GM19324 (cell line): ENCODE data around the gene CYGB.

Source experiments
- ATAC-seq: cut with Tn5 transposase; IDR thresholded peaks from one replicate; pipeline ENCODE4 v1.9.1; 2021; ENCODE audit warnings: mild to moderate bottlenecking, moderate library complexity; ENCODE audit not compliant: unreplicated experiment, low FRiP score

CYGB gene

GRCh38 chr17:76537578-76538280, at the start of gene CYGB:
Gene CYGB, minus strand, starts transcription at chr17:76537709. Its CDS starts 167 bp downstream, at chr17:76537542.
- ATAC-seq: no peak

DNA sequence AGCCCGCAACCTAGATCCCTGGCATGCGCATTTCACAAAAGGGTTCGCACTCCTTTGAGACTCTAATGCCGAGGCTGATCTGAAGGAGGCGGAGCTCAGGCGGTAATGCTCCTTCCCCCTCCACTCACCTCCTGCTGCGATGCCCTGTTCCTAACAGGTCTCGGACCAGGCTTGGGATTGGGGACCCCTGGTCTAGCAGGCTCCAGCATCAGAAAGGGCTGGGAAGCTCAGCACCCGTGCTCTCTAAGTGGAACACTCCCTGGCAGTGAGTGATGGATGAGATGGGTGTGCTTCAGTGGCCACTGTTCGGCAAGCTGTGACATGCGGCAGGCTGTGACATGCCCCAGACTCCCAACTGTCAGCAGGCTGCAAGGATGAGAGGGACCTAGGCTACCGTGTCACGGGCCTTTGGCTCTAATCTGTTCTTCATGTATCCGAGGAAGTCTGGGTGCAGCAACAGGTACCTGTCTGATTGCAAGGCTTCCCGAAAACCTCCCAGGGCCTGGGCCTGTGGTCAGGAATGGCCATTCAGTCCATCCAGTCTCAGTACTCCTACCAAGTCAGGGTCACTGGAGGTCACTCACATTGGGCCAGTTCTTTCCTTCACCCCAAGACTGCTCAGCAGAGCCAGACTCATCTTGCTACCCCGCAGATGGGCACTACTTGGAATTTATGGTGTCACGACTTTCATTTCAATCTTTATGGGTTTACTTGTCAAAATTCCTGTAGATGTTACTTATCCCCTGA, 49.4 kb upstream of the CYGB start:
- no peak for ATAC-seq

DNA sequence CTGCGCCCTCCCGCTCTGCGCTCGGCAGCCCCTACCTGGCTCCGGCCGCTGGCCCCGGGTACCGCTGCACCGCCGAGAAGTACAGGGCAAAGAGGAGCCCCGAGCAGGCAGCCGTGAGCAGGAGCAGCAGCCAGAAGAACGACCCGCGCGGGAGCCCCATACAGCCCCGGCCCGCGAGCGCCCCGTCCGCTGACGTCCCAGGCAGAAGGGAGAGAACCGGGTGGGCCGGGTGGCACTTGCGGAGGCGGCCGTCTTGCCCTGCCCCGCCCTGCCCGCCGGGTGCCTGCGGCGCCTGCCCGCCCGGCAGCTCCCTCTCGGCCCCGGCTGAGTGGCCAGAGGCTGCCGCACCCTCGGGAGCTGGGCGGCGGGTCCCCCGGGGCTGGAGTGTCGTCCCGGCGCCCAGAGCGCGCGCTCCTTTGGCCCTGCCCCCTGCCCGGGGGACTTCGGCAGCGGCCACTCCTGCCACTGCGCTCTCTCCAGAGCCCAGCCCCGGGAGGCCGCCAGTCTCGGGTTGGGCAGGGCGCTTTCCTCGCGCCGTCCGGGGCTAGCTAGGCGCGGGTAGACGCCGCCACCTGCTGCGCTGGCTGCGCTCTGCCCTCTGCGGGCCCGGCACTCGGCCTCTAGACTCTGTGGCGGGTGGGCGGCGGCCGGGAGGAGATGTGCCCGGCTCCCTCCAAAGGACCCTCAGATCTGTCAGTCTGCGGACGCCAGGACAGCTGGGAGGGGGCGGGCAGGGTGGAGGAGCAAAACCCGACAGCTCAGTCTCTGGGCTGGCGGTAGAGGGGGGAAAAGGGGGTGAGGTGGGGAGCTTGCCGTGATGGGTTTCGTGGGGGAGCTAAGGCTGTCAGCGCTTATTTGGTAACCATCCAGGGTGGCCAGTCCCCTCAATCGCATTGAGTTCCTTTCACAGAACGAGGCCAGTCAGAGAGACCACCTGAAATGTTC, 48.4 kb upstream of the CYGB start, which contains the start of gene ST6GALNAC2:
Gene ST6GALNAC2 (minus strand): TSS at position 212 of the 945 bp plus-strand sequence. CDS start 52 bp downstream, at position 160.
- no peak for ATAC-seq

GRCh38 chr17:76585033-76585648, 47.6 kb upstream of the CYGB start:
- ATAC-seq: no peak

DNA sequence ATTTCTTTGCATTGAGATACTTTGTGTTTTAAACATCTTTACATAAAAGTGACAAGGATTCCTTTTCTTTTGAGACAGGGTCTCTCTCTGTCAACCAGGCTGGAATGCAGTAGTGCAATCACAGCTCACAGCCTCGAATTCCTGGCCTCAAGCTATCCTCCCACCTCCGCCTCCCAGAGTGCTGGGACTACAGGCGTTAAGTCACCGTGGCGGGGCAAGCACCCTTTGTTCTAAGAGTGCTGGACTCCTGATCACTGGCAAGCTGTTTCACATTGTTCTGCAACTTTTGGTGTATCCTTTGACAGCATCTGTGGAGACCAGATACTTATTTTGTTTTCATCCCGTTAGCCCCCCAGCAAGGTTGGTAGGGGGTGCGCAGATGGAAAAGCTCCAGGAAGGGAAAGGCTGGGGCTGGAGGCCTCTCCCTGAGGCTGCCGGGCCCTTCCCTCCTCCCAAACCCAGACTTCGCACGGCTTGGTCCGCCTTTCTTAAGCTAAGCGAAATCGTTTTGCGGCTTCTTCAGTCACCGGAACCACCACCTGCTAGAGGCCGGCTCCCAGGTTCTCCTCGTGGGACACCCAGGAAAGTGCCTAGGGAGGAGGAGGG, 47.0 kb upstream of the CYGB start:
- ATAC-seq: no peak

DNA sequence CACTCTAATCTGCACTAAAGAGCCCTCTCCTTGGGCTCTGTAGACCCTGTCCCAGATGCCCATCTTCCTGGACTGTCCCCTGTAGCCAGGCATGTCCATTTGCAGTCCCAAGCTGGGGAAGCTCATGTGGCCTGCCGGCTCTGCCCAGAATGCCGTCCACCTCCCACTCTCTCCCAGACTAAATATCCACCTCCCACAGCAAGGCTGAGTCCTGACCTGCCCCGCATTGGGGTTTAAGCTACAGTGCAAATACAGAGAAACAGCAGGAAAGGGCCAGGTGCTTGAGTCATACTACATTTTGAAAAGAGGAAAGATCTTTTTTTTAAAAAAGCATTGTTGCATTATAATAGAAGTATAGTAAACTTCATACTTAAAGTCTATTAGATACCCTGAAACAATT, 45.2 kb upstream of the CYGB start:
- no peak for ATAC-seq

- no peak for ATAC-seq
Observed at GRCh38 chr17:76581515-76581914, 44.0 kb upstream of the CYGB start.

GRCh38 chr17:76579281-76579680, 41.8 kb upstream of the CYGB start:
- ATAC-seq: no peak

GRCh38 chr17:76578376-76578775, 40.9 kb upstream of the CYGB start:
- no peak for ATAC-seq

- no peak for ATAC-seq
Observed at GRCh38 chr17:76577876-76578275, 40.4 kb upstream of the CYGB start.

DNA sequence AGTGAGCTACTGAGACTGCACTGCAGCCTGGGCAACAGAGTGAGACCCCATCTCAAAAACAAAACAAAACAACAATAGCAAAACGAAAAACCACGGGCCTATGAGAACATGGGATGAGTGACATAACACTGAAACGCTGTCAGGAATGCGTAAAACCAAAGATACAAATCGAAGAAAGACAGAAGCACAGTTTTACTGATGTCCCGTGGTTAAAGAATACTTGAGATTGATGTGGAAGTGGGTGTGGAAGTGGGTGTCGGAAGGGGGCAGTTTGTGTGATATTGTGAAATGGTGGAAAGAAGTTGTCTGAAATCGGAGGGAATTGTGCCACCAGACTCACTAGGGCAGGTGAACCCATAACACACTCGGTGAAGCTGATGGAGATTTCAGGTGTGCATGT, 38.7 kb upstream of the CYGB start:
- ATAC-seq: no peak

- no peak for ATAC-seq
Observed at GRCh38 chr17:76575570-76575969, 38.1 kb upstream of the CYGB start.

DNA sequence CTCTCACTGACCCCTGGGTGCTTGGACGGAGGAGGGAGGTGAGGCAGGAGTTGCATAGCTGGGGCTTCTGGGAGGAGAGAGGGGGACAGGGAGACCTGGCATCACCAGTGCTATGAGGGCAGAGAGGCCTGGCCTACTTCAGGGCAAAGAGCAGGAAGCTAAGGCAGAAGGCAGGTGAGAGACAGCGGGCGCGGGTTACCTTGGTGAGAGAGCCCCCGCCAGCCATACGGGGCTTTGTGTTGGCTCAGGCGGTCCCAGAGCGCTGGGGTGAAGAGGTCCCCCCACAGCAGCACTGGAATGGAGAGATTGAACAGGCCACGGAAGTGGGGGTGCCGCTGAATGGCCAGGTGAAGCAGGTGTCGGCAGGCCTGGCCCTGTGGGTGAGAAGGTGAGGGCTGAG, 36.7 kb upstream of the CYGB start:
- no peak for ATAC-seq

DNA sequence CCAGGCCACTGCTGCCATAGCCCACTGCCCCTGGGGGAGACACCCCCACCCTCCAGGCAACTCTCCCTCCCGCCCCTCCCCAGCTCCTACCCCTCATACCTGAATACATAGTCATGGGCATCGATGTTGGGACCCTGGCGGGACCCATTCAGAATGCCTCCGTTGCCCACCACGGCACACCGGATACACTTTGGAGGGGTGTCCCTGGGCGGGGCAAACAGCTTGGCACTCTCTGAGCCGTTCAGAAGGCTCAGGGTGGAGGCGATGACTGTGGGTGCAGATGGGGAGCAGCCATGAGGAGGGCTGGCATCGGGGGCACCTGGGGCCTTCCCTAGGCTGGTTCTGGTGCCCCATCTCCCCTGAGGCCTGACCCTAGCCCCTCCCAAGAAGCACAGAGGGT, 35.6 kb upstream of the CYGB start:
- no peak for ATAC-seq

GRCh38 chr17:76572201-76572910, 34.8 kb upstream of the CYGB start:
- ATAC-seq: no peak

GRCh38 chr17:76570877-76571471, 33.5 kb upstream of the CYGB start:
- ATAC-seq: no peak

DNA sequence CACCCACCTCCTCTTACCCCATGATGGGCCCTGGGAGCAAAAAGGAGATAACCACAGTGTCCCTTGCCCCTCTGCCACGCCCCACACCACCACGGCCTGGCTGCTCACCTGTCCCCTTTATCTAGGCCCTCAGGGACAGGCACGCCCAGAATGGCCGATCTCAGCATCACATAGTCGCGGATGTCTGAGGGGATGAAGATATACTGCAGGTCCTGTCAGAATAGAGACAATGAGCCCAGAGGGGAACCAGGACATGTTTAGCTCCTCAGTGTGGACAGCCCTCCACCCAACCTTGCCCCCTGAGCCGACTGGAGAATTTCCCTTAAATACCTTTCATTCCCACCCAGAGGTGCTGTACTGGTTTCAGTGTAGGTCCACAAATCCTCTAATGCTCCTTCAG, 32.9 kb upstream of the CYGB start:
- ATAC-seq: no peak

- ATAC-seq: no peak
Observed at GRCh38 chr17:76569607-76570279, 32.2 kb upstream of the CYGB start.
